Epithelial cell of esophagus (primary cell): ENCODE data around the gene GLYR1.

ENCODE experiments used
- DNase-seq: peaks from one replicate; pipeline ENCODE4 v3.0.0; 2010; ENCODE audit warnings: low read depth
- H3K4me3 ChIP-seq: 2 replicates; pipeline ENCODE4 v1.5.1; 2011; ENCODE audit warnings: mild to moderate bottlenecking, low read length, control low read depth
- CTCF ChIP-seq: IDR thresholded peaks from 2 replicates; pipeline ENCODE4 v1.5.1; 2011; ENCODE audit warnings: low read depth, mild to moderate bottlenecking, low read length, control low read depth, inconsistent platforms; ENCODE audit not compliant: insufficient read depth; ENCODE audit errors: missing control alignments

GLYR1 gene

GRCh38 chr16:4803898-4804762 is 43.0 kb downstream of the GLYR1 start:
- no peak for DNase-seq
- no peak for TF ChIP-seq CTCF
- no peak overlapping the region for H3K4me3 ChIP-seq

- no peak for TF ChIP-seq CTCF
- peak overlapping the region; percentile 57 for H3K4me3 ChIP-seq
- no peak for DNase-seq
Measured at GRCh38 chr16:4803401-4803844, 43.7 kb downstream of the GLYR1 start.

- peak overlapping the region; percentile 57 for H3K4me3 ChIP-seq
- TF ChIP-seq CTCF: no peak
- DNase-seq: peak; percentile 93
Measured at GRCh38 chr16:4802659-4803287, 44.3 kb downstream of the GLYR1 start.

- DNase-seq: peak; percentile 91
- H3K4me3 ChIP-seq: peak within 1 kb of the TSS; percentile 57
- TF ChIP-seq CTCF: no peak
Measured at GRCh38 chr16:4801962-4802658, 45.0 kb downstream of the GLYR1 start, which contains the start of gene ROGDI. TSS of gene ROGDI (minus strand) at chr16:4802633. CDS start at chr16:4802571, 62 bp downstream.

- no peak for DNase-seq
- TF ChIP-seq CTCF: no peak
- peak overlapping the region; percentile 57 for H3K4me3 ChIP-seq
Measured at GRCh38 chr16:4801051-4801961, 45.8 kb downstream of the GLYR1 start.

- no peak overlapping the region for H3K4me3 ChIP-seq
- TF ChIP-seq CTCF: no peak
- DNase-seq: peak; percentile 62
Measured at GRCh38 chr16:4800290-4801041, 46.6 kb downstream of the GLYR1 start.
